ENCODE results near the gene CCDC93.

The CCDC93 gene

DNA sequence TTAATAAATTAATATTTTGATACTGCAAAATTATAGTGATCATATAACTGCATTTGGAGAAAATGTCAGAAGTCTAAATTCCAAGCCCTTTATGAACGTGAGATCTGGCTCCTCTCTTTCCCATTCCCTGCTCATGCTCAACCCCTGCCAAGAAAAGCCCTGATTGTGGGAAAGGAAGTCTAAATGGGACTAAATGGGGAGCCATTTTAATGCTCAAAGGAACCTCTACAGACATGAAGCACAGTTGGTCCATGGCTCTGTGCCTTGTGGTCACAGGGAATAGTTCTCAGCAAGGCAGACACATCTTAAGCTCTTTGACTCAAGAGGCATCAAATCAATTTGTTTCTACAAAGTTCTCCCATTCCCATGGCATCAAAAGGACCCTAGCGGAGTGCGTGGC lies 45.1 kb upstream of the CCDC93 start:
- H3K9me3 ChIP-seq (ENCODE audit: control insufficient read depth, insufficient read depth, low read depth, low read length) = no peaks in the 10 kb centered on the region
- ChIA-PET POLR2A (no interaction called here), CTCF (interaction anchor here (2.6 to 3.2 kb wide), 2 partner anchors 12 to 26 kb away, joined by 12 to 20 read pairs; no protein-coding TSS in a partner anchor)
- no peak overlapping the region for H3K4me3 ChIP-seq (ENCODE audit: low read depth, low read length)
- no peak overlapping the region for H3K27ac ChIP-seq (ENCODE audit: extremely low read depth, low read depth, low read length)
- H3K4me1 ChIP-seq (ENCODE audit: control insufficient read depth, insufficient read depth, low read length) = peaks cover 9% of the 10 kb centered on the region; the same call in 1 of the 2 replicates
- H3K36me3 ChIP-seq (ENCODE audit: control insufficient read depth in 2 of 2, insufficient read depth in 1 of 2, low read length in 2 of 2) = no peaks in the 10 kb centered on the region
- TF ChIP-seq ZFP41 (tag by site-specific recombination; IDR thresholded peaks at IDR 0.05; ENCODE audit: borderline replicate concordance) (no peak), PRDM1 (tag by site-specific recombination; IDR thresholded peaks at IDR 0.05) (no peak), SP3 (tag by site-specific recombination; IDR thresholded peaks at IDR 0.05) (no peak), RBAK (tag by site-specific recombination; IDR thresholded peaks at IDR 0.05) (no peak), INSM2 (tag by site-specific recombination; IDR thresholded peaks at IDR 0.05) (no peak), ZNF843 (tag by site-specific recombination; IDR thresholded peaks at IDR 0.05) (no peak), HIC1 (tag by site-specific recombination; IDR thresholded peaks at IDR 0.05) (no peak), ZNF366 (tag by site-specific recombination; conservative IDR thresholded peaks at IDR 0.05) (no peak), ZNF19 (tag by site-specific recombination; IDR thresholded peaks at IDR 0.05; ENCODE audit: low read depth) (no peak), ZNF335 (tag by site-specific recombination; conservative IDR thresholded peaks at IDR 0.05) (no peak), MZF1 (tag by site-specific recombination; IDR thresholded peaks at IDR 0.05; ENCODE audit: borderline replicate concordance) (no peak), ZNF426 (tag by site-specific recombination; IDR thresholded peaks at IDR 0.05) (no peak), ZNF473 (tag by site-specific recombination; IDR thresholded peaks at IDR 0.05) (no peak)

DNA sequence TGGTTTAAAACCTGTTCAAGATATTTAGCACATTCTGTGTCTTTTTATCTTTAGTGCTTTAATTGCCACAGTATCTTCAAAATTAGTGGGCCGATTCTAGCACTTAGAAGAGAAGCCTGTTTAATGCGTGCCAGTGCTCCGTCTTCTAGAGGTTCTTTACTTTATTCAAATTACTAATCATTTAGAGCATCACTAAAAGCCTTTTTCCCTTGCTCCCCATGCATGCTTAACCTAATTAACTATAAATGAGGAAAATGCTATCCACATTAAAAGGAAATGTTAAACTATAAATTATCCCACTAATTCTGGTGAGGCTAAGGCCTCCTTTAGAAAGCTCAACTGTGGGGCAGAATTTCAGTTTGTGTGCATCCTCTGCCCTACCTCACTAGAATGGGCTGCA lies 42.9 kb upstream of the CCDC93 start:
- POLR2A ChIA-PET = no interaction called here
- H3K9me3 ChIP-seq (ENCODE audit: control insufficient read depth, insufficient read depth, low read depth, low read length) = no peaks in the 10 kb centered on the region
- H3K4me1 ChIP-seq (ENCODE audit: control insufficient read depth, insufficient read depth, low read length) = peaks cover 6% of the 10 kb centered on the region; the same call in 1 of the 2 replicates
- H3K36me3 ChIP-seq (ENCODE audit: control insufficient read depth in 2 of 2, insufficient read depth in 1 of 2, low read length in 2 of 2) = no peaks in the 10 kb centered on the region
- H3K4me3 ChIP-seq (ENCODE audit: low read depth, low read length) = no peak overlapping the region
- CTCF ChIA-PET = interaction anchor here (0.6 to 3.2 kb wide), 3 partner anchors 10 to 29 kb away, joined by 3 to 20 read pairs (median 12); no protein-coding TSS in a partner anchor
- no peak overlapping the region for H3K27ac ChIP-seq (ENCODE audit: extremely low read depth, low read depth, low read length)
- TF ChIP-seq ZNF707 (tag by site-specific recombination; IDR thresholded peaks at IDR 0.05) (no peak), ZBTB21 (tag by site-specific recombination; IDR thresholded peaks at IDR 0.05) (no peak), HOXD13 (CRISPR knock-in tag; IDR thresholded peaks at IDR 0.05; ENCODE audit: borderline replicate concordance) (no peak), ZNF433 (tag by site-specific recombination; IDR thresholded peaks at IDR 0.05; ENCODE audit: low read depth) (no peak), ZBTB26 (tag by site-specific recombination; optimal IDR thresholded peaks at IDR 0.05) (no peak), SCRT1 (tag by site-specific recombination; IDR thresholded peaks at IDR 0.05; ENCODE audit: borderline replicate concordance) (no peak), ZNF621 (tag by site-specific recombination; IDR thresholded peaks at IDR 0.05) (no peak), PRDM10 (tag by site-specific recombination; IDR thresholded peaks at IDR 0.05) (no peak), ZNF610 (tag by site-specific recombination; IDR thresholded peaks at IDR 0.05; ENCODE audit: borderline replicate concordance) (no peak), ZNF660 (tag by site-specific recombination; IDR thresholded peaks at IDR 0.05) (no peak), ZNF394 (tag by site-specific recombination; IDR thresholded peaks at IDR 0.05; ENCODE audit: borderline replicate concordance) (no peak)
- TF ChIP-seq, protein P1, sequence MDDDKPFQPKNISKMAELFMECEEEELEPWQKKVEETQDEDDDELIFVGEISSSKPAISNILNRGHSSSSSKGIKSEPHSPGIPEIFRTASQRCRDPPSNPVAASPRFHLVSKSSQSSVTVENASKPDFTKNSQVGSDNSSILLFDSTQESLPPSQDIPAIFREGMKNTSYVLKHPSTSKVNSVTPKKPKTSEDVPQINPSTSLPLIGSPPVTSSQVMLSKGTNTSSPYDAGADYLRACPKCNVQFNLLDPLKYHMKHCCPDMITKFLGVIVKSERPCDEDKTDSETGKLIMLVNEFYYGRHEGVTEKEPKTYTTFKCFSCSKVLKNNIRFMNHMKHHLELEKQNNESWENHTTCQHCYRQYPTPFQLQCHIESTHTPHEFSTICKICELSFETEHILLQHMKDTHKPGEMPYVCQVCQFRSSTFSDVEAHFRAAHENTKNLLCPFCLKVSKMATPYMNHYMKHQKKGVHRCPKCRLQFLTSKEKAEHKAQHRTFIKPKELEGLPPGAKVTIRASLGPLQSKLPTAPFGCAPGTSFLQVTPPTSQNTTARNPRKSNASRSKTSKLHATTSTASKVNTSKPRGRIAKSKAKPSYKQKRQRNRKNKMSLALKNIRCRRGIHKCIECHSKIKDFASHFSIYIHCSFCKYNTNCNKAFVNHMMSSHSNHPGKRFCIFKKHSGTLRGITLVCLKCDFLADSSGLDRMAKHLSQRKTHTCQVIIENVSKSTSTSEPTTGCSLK (tag by site-specific recombination; IDR thresholded peaks at IDR 0.05) = no peak
